ENCODE measurements around the gene SYCN.

DNA sequence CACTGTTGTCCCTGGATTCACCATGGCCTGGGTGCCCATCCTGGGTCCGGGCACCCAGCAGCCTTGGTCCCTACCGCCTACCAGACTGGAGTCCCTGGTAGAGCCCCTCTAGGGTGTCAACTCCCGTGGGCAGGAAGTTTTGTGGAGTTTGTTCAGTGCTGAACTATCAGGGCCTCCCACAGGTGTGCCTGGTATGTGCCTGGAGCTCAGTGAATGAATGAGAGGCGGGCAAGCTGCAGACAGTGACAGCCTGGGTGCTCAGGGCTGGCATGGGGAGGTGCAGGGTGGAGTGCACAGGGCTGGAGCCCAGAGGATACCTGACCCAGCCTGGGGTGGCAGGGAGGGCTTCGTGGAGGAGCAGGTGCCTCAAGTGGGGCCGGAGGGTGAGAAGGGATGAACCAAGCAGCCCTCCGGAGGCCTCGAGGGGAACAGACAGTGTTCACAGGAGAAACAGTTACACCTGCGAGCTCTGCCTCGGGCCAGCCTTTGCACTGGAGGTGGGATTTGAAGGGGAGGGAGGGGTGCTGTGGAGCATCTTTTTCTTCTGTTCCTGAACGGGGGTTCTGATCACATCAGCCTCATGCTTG is 48.9 kb downstream of the SYCN start:
- TF ChIP-seq, protein P1, sequence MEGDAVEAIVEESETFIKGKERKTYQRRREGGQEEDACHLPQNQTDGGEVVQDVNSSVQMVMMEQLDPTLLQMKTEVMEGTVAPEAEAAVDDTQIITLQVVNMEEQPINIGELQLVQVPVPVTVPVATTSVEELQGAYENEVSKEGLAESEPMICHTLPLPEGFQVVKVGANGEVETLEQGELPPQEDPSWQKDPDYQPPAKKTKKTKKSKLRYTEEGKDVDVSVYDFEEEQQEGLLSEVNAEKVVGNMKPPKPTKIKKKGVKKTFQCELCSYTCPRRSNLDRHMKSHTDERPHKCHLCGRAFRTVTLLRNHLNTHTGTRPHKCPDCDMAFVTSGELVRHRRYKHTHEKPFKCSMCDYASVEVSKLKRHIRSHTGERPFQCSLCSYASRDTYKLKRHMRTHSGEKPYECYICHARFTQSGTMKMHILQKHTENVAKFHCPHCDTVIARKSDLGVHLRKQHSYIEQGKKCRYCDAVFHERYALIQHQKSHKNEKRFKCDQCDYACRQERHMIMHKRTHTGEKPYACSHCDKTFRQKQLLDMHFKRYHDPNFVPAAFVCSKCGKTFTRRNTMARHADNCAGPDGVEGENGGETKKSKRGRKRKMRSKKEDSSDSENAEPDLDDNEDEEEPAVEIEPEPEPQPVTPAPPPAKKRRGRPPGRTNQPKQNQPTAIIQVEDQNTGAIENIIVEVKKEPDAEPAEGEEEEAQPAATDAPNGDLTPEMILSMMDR (IDR thresholded peaks at IDR 0.05), result no peak
- no peak for TF ChIP-seq POLR2A (IDR thresholded peaks at IDR 0.05)
- no peak for TF ChIP-seq EP300 (IDR thresholded peaks at IDR 0.05)

Data from ovary (tissue), 3 donors.